Mucosa of descending colon (tissue), 3 donors: ENCODE results near the gene ANO2. TPM values are rescaled to one million over a fixed set of nuclear protein-coding genes. Genes with fewer than 3 reads are reported as not detected.

Source experiments
- ATAC-seq: fragments of 200-7000 bp; cut with Tn5 transposase; one replicate; pipeline ENCODE4 v1.9.1; 2020; ENCODE audit warnings: mild to moderate bottlenecking, moderate library complexity
- DNase-seq, 3 donors: peaks; one replicate each; pipeline ENCODE4 v3.0.0-alpha.2; 2020
- H3K36me3 ChIP-seq: fragments of 200-600 bp; one replicate; pipeline ENCODE4 v1.8.0; 2021; ENCODE audit warnings: low read depth, mild to moderate bottlenecking
- H3K4me1 ChIP-seq: fragments of 200-600 bp; one replicate; pipeline ENCODE4 v1.8.0; 2021; ENCODE audit warnings: low read depth, mild to moderate bottlenecking
- H3K4me3 ChIP-seq: fragments of 200-600 bp; one replicate; pipeline ENCODE4 v1.8.0; 2021; ENCODE audit warnings: mild to moderate bottlenecking
- H3K9me3 ChIP-seq: fragments of 200-600 bp; one replicate; pipeline ENCODE4 v1.8.0; 2021; ENCODE audit warnings: mild to moderate bottlenecking
- intact Hi-C, 2 donors: fragments of 100-400 bp; cut with DNase I in 1 of 2; cut with micrococcal nuclease in 1 of 2; formaldehyde crosslinking; loops; one replicate each; pipeline versions ENCODE4 v1.11.0 to v1.11.1; 2022; cut with DNase I, micrococcal nuclease
- total RNA-seq, 3 donors: library from RNA; stranded (reverse); fragmentation: NEBNext Ultra II Directional in 2 of 3; extraction: Animal tissue kit (Norgen Biotek cat#: 25700) in 2 of 3; gene quantifications; one replicate each; pipeline versions ENCODE4 v1.2.1 to v1.2.4, GENCODE V29; 2021 to 2023
- TF ChIP-seq, protein P1 (sequence below): fragments of 200-600 bp; IDR thresholded peaks from one replicate; pipeline ENCODE4 v1.8.0; 2022; ENCODE audit warnings: antibody characterized with exemption, mild to moderate bottlenecking
- donor health status: DM: no; HTN: no; CAD: no; lungs with moderate emphysema.
- donor health status: DM: no; HTN: no; CAD: no.
- donor health status: DM: no; HTN: yes; CAD: no.

ANO2 gene
- total RNA-seq, 3 donors from 2014 or later: 0.58 to 5.1 (median 3.1) TPM

GRCh38 chr12:5881666-5882065, 63.4 kb downstream of the ANO2 start:
- DNase-seq (no peak), ATAC-seq (no peak)
- Histone ChIP-seq H3K9me3 (no peaks in the 10 kb centered on the region), H3K36me3 (no peaks in the 10 kb centered on the region), H3K4me1 (no peaks in the 10 kb centered on the region), H3K4me3 (no peak overlapping the region)
- TF ChIP-seq, protein P1, sequence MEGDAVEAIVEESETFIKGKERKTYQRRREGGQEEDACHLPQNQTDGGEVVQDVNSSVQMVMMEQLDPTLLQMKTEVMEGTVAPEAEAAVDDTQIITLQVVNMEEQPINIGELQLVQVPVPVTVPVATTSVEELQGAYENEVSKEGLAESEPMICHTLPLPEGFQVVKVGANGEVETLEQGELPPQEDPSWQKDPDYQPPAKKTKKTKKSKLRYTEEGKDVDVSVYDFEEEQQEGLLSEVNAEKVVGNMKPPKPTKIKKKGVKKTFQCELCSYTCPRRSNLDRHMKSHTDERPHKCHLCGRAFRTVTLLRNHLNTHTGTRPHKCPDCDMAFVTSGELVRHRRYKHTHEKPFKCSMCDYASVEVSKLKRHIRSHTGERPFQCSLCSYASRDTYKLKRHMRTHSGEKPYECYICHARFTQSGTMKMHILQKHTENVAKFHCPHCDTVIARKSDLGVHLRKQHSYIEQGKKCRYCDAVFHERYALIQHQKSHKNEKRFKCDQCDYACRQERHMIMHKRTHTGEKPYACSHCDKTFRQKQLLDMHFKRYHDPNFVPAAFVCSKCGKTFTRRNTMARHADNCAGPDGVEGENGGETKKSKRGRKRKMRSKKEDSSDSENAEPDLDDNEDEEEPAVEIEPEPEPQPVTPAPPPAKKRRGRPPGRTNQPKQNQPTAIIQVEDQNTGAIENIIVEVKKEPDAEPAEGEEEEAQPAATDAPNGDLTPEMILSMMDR: no peak
- intact Hi-C loops: no loop called here

DNA sequence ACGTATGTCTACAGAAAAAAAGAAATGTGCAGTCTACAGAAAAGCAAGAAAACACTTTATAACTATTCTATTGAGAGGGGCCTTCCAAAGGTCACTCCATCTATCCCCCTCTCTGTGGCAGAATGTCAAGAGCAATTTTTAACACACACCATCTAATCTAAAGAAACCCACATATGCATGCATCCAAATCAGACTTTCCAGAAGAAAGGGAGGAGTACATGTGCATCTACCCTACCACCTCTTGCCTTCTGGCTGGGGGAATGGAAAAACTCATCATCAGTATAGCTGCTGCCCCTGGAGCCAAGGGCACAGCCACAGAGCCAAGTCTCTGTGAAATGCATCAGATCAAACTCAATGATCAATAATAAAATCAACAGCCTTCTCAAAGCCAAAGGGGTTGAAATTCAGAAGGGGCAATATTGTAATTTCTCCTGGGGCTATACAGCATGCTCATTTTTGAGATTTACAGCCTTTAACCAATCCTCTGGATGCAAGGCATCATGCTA, 63.9 kb downstream of the ANO2 start:
- no peak for DNase-seq
- intact Hi-C loops: no loop called here
- no peak for ATAC-seq

GRCh38 chr12:5875851-5876250, 69.2 kb downstream of the ANO2 start:
- ATAC-seq (no peak), DNase-seq (no peak)
- TF ChIP-seq, protein P1: no peak
- Histone ChIP-seq H3K4me3 (no peak overlapping the region), H3K9me3 (no peaks in the 10 kb centered on the region), H3K4me1 (no peaks in the 10 kb centered on the region), H3K36me3 (no peaks in the 10 kb centered on the region)
- intact Hi-C loops: no loop called here

More for the DNA sequence above, 63.9 kb downstream of the ANO2 start:
- Histone ChIP-seq H3K4me1 (no peaks in the 10 kb centered on the region), H3K36me3 (no peaks in the 10 kb centered on the region), H3K9me3 (no peaks in the 10 kb centered on the region), H3K4me3 (no peak overlapping the region)
- TF ChIP-seq, protein P1: no peak

GRCh38 chr12:5874514-5874913, 70.5 kb downstream of the ANO2 start:
- no peaks in the 10 kb centered on the region for H3K36me3 ChIP-seq
- H3K4me3 ChIP-seq: no peak overlapping the region
- H3K9me3 ChIP-seq: no peaks in the 10 kb centered on the region
- no peaks in the 10 kb centered on the region for H3K4me1 ChIP-seq
- DNase-seq (no peak), ATAC-seq (no peak)
- TF ChIP-seq, protein P1: no peak
- intact Hi-C loops: no loop called here

- no peak overlapping the region for H3K4me3 ChIP-seq
- ATAC-seq (no peak), DNase-seq (no peak)
- H3K36me3 ChIP-seq: no peaks in the 10 kb centered on the region
- no peaks in the 10 kb centered on the region for H3K9me3 ChIP-seq
- H3K4me1 ChIP-seq: no peaks in the 10 kb centered on the region
- intact Hi-C loops: no loop called here
- TF ChIP-seq, protein P1: no peak
These were observed 71.7 kb downstream of the ANO2 start for GRCh38 chr12:5873281-5873919.
